ENCODE data around the gene LRIG1. TPM values are rescaled to one million over a fixed set of nuclear protein-coding genes. Genes with fewer than 3 reads are reported as not detected.

LRIG1 gene
- total RNA-seq, 1 donor from 2014 or later, result 30.7 TPM

GRCh38 chr3:66433522-66433782 is 67.4 kb downstream of the LRIG1 start:
- intact Hi-C loops (cut with DNase I), result no loop called here

DNA sequence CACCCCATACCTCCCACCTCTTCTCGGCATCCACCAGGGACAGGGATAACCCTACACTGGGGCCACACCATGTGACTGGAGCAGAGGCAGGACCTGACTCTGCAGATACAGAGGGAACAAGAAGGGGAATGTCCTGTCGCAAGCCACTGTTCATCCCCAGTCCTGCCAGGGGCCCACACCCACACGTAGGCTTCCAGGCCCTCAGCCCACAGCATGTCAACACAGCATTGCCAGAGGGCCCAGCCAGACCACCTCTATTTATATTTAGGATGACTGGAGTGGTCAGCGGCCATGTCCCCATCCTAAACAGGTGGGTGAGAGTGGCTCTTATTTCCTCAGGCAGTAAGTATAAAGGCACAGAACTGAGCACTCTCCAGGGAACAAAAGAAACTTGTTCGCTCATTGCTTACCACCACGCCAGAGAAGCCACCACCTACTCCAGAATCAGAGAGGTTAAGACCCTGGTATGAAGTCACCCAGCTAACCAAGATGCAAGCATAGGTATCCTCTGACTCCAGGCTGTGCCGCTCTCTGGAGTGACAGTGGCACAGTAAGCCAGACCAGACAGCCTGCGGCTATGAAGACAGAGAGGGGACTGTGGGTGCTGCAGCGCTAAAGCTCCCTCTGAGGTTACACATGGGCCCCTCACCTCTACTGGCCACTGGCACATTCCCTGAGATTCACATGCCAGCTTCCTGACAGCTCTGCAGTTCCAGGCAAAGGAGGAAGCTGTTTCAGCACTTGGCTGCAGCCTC is 67.9 kb downstream of the LRIG1 start:
- TF ChIP-seq, protein P1, sequence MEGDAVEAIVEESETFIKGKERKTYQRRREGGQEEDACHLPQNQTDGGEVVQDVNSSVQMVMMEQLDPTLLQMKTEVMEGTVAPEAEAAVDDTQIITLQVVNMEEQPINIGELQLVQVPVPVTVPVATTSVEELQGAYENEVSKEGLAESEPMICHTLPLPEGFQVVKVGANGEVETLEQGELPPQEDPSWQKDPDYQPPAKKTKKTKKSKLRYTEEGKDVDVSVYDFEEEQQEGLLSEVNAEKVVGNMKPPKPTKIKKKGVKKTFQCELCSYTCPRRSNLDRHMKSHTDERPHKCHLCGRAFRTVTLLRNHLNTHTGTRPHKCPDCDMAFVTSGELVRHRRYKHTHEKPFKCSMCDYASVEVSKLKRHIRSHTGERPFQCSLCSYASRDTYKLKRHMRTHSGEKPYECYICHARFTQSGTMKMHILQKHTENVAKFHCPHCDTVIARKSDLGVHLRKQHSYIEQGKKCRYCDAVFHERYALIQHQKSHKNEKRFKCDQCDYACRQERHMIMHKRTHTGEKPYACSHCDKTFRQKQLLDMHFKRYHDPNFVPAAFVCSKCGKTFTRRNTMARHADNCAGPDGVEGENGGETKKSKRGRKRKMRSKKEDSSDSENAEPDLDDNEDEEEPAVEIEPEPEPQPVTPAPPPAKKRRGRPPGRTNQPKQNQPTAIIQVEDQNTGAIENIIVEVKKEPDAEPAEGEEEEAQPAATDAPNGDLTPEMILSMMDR (IDR thresholded peaks at IDR 0.05), result no peak
- no peak for TF ChIP-seq POLR2A (IDR thresholded peaks at IDR 0.05)
- no peak for TF ChIP-seq POLR2AphosphoS5 (IDR thresholded peaks at IDR 0.05; ENCODE audit: insufficient read depth in 1 of 2, low read depth in 1 of 2)
- no peak overlapping the region for H3K4me3 ChIP-seq
- peak overlapping the region; percentile 51 for H3K27ac ChIP-seq
- DNase-seq (ENCODE audit: extremely low spot score in 2 of 2), result no peak
- H3K27me3 ChIP-seq, result no peaks in the 10 kb centered on the region
- intact Hi-C loops (cut with DNase I), result no loop called here
- H3K9me3 ChIP-seq, result no peaks in the 10 kb centered on the region
- no peaks in the 10 kb centered on the region for H3K36me3 ChIP-seq
- peaks cover 64% of the 10 kb centered on the region for H3K4me1 ChIP-seq

More at GRCh38 chr3:66433522-66433782, 67.4 kb downstream of the LRIG1 start:
- Histone ChIP-seq H3K9me3 (no peaks in the 10 kb centered on the region), H3K4me3 (no peak overlapping the region), H3K36me3 (no peaks in the 10 kb centered on the region), H3K27me3 (no peaks in the 10 kb centered on the region), H3K4me1 (peaks cover 60% of the 10 kb centered on the region), H3K27ac (peak overlapping the region; percentile 51)
- no peak for TF ChIP-seq POLR2AphosphoS5 (IDR thresholded peaks at IDR 0.05; ENCODE audit: insufficient read depth in 1 of 2, low read depth in 1 of 2)
- TF ChIP-seq, protein P1 (IDR thresholded peaks at IDR 0.05), result no peak
- no peak for DNase-seq (ENCODE audit: extremely low spot score in 2 of 2)

GRCh38 chr3:66432041-66432766 is 68.6 kb downstream of the LRIG1 start:
- Histone ChIP-seq H3K4me3 (no peak overlapping the region), H3K27me3 (no peaks in the 10 kb centered on the region), H3K27ac (peak overlapping the region; percentile 16), H3K4me1 (peaks cover 64% of the 10 kb centered on the region), H3K36me3 (no peaks in the 10 kb centered on the region), H3K9me3 (no peaks in the 10 kb centered on the region)
- no peak for DNase-seq (ENCODE audit: extremely low spot score in 2 of 2)
- no peak for TF ChIP-seq POLR2A (IDR thresholded peaks at IDR 0.05)
- no peak for TF ChIP-seq POLR2AphosphoS5 (IDR thresholded peaks at IDR 0.05; ENCODE audit: insufficient read depth in 1 of 2, low read depth in 1 of 2)
- TF ChIP-seq, protein P1 (IDR thresholded peaks at IDR 0.05), result no peak
- intact Hi-C loops (cut with DNase I), result no loop called here

- no peaks in the 10 kb centered on the region for H3K27me3 ChIP-seq
- H3K9me3 ChIP-seq, result no peaks in the 10 kb centered on the region
- peaks cover 60% of the 10 kb centered on the region for H3K4me1 ChIP-seq
- H3K4me3 ChIP-seq, result no peak overlapping the region
- TF ChIP-seq, protein P1 (IDR thresholded peaks at IDR 0.05), result no peak
- TF ChIP-seq POLR2A (IDR thresholded peaks at IDR 0.05), result no peak
- TF ChIP-seq POLR2AphosphoS5 (IDR thresholded peaks at IDR 0.05; ENCODE audit: insufficient read depth in 1 of 2, low read depth in 1 of 2), result no peak
- H3K36me3 ChIP-seq, result no peaks in the 10 kb centered on the region
- no peak for DNase-seq (ENCODE audit: extremely low spot score in 2 of 2)
- intact Hi-C loops (cut with DNase I), result no loop called here
- peak overlapping the region; percentile 34 for H3K27ac ChIP-seq
Measured at GRCh38 chr3:66431494-66431893, 69.3 kb downstream of the LRIG1 start.

DNA sequence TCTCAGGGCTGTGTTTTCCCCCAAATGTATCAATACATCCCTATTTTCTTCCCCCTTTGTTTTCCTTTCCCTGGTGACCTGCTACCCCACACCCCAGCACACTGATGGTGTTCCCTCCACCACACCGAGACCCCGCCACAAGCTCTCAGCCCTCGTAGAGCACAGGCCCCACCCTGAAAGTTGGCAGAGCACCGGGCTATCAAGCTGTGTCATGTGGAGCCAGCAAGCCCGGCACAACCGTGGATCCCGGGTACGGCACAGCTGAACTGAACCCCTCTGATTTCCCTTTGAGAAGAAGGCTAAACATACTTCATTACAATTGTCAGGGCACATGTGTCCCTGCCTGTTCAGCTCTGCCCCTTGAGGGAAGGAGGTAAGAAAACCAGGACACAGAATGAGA is 69.9 kb downstream of the LRIG1 start:
- no peak for TF ChIP-seq POLR2A (IDR thresholded peaks at IDR 0.05)
- TF ChIP-seq, protein P1 (IDR thresholded peaks at IDR 0.05), result no peak
- TF ChIP-seq POLR2AphosphoS5 (IDR thresholded peaks at IDR 0.05; ENCODE audit: insufficient read depth in 1 of 2, low read depth in 1 of 2), result no peak
- DNase-seq (ENCODE audit: extremely low spot score in 2 of 2), result no peak

More for the DNA sequence above, 69.9 kb downstream of the LRIG1 start:
- Histone ChIP-seq H3K36me3 (no peaks in the 10 kb centered on the region), H3K27ac (peak overlapping the region; percentile 34), H3K4me3 (no peak overlapping the region), H3K9me3 (no peaks in the 10 kb centered on the region), H3K27me3 (no peaks in the 10 kb centered on the region), H3K4me1 (peaks cover 57% of the 10 kb centered on the region)
- intact Hi-C loops (cut with DNase I), result no loop called here
